Inflammatory macrophage treated with lipopolysaccharide for 4 hours (primary cell): ENCODE results near the gene ANP32D.
"Not testable (repeated sequence)": the region's sequence is repeated elsewhere in the genome, so short reads cannot be mapped to it uniquely, and the experiment has no call there.

Source experiments
- DNase-seq: peaks from one replicate; pipeline ENCODE4 v3.0.0-alpha.2; 2020

ANP32D gene

GRCh38 chr12:48508987-48509386, 36.6 kb downstream of the ANP32D start:
- DNase-seq: no peak

GRCh38 chr12:48510111-48510510, 37.8 kb downstream of the ANP32D start:
- no peak for DNase-seq

GRCh38 chr12:48512855-48513254, 40.5 kb downstream of the ANP32D start:
- no peak for DNase-seq

- no peak for DNase-seq
These were observed 42.4 kb downstream of the ANP32D start for GRCh38 chr12:48514728-48515127.

GRCh38 chr12:48520381-48520780, 48.0 kb downstream of the ANP32D start:
- DNase-seq: not testable (repeated sequence)
